H9 (cell line): ENCODE measurements around the gene DHRSX. TPM values are rescaled to one million over a fixed set of nuclear protein-coding genes. Genes with fewer than 3 reads are reported as not detected.

Experiments
- DNase-seq: peaks from one replicate; pipeline ENCODE4 v3.0.0-alpha.2; 2017
- H2AFZ ChIP-seq: one replicate; pipeline ENCODE4 v1.6.1; 2013; ENCODE audit warnings: mild to moderate bottlenecking, low read length, control low read depth, moderate library complexity
- H2AK5ac ChIP-seq: 2 replicates; pipeline ENCODE4 v1.6.1; 2013; ENCODE audit warnings: low read length, control low read depth, mixed read lengths; ENCODE audit not compliant: insufficient read length
- H2BK120ac ChIP-seq: one replicate; pipeline ENCODE4 v1.6.1; 2013; ENCODE audit warnings: low read depth, mild to moderate bottlenecking, low read length, control low read depth, inconsistent platforms; ENCODE audit not compliant: poor library complexity, severe bottlenecking
- H2BK12ac ChIP-seq: 2 replicates; pipeline ENCODE4 v1.6.1; 2013; ENCODE audit warnings: low read length, control low read depth, mixed read lengths, low read depth; ENCODE audit not compliant: insufficient read length
- H2BK15ac ChIP-seq: 2 replicates; pipeline ENCODE4 v1.6.1; 2013; ENCODE audit warnings: low read depth, low read length, control low read depth
- H2BK20ac ChIP-seq: one replicate; pipeline ENCODE4 v1.6.1; 2013; ENCODE audit warnings: low read depth, mild to moderate bottlenecking, low read length, control low read depth, inconsistent platforms; ENCODE audit not compliant: poor library complexity, severe bottlenecking
- H2BK5ac ChIP-seq: 2 replicates; pipeline ENCODE4 v1.6.1; 2013; ENCODE audit warnings: low read length, control low read depth, mixed read lengths; ENCODE audit not compliant: insufficient read length
- H3K14ac ChIP-seq: 2 replicates; pipeline ENCODE4 v1.6.1; 2013; ENCODE audit warnings: low read length, control low read depth; ENCODE audit not compliant: insufficient read depth
- H3K18ac ChIP-seq: 2 replicates; pipeline ENCODE4 v1.6.1; 2013; ENCODE audit warnings: low read depth, mild to moderate bottlenecking, mixed read lengths, low read length, control low read depth; ENCODE audit not compliant: insufficient read length
- H3K23ac ChIP-seq: 2 replicates; pipeline ENCODE4 v1.6.1; 2013; ENCODE audit warnings: low read length, control low read depth, mixed read lengths, low read depth; ENCODE audit not compliant: insufficient read length
- H3K23me2 ChIP-seq: 2 replicates; pipeline ENCODE4 v1.6.1; 2013; ENCODE audit warnings: low read depth, mild to moderate bottlenecking, mixed read lengths, low read length, control low read depth; ENCODE audit not compliant: insufficient read length, poor library complexity, severe bottlenecking
- H3K27ac ChIP-seq: 2 replicates; pipeline ENCODE4 v1.5.1; 2013; ENCODE audit warnings: low read length, control low read depth, mixed read lengths, low read depth; ENCODE audit not compliant: insufficient read length
- H3K27me3 ChIP-seq: 2 replicates; pipeline ENCODE4 v1.6.1; 2013; ENCODE audit warnings: low read length, control low read depth, inconsistent platforms; ENCODE audit not compliant: insufficient read depth
- H3K4ac ChIP-seq: 2 replicates; pipeline ENCODE4 v1.6.1; 2013; ENCODE audit warnings: low read depth, mild to moderate bottlenecking, control low read depth, inconsistent platforms, low read length, moderate library complexity
- H3K4me1 ChIP-seq: 2 replicates; pipeline ENCODE4 v1.6.1; 2013; ENCODE audit warnings: low read length, control low read depth, inconsistent platforms; ENCODE audit not compliant: insufficient read depth
- H3K4me2 ChIP-seq: 2 replicates; pipeline ENCODE4 v1.6.1; 2013; ENCODE audit warnings: low read length, control low read depth, mixed read lengths; ENCODE audit not compliant: insufficient read length, insufficient read depth
- H3K56ac ChIP-seq: 2 replicates; pipeline ENCODE4 v1.6.1; 2013; ENCODE audit warnings: low read depth, mild to moderate bottlenecking, mixed read lengths, low read length, control low read depth; ENCODE audit not compliant: insufficient read length
- H3K79me1 ChIP-seq: 2 replicates; pipeline ENCODE4 v1.6.1; 2013; ENCODE audit warnings: low read depth, mild to moderate bottlenecking, moderate library complexity, low read length, control low read depth, inconsistent platforms; ENCODE audit not compliant: insufficient read depth, poor library complexity, severe bottlenecking
- H3K79me2 ChIP-seq: 2 replicates; pipeline ENCODE4 v1.6.1; 2013; ENCODE audit warnings: low read length, control low read depth, inconsistent platforms; ENCODE audit not compliant: insufficient read depth
- H3K9ac ChIP-seq: 2 replicates; pipeline ENCODE4 v1.6.1; 2013; ENCODE audit warnings: low read length, control low read depth, mixed read lengths; ENCODE audit not compliant: insufficient read length; ENCODE audit errors: extremely low read depth
- H3K9me3 ChIP-seq: one replicate; pipeline ENCODE4 v1.6.1; 2013; ENCODE audit warnings: low read depth, low read length, inconsistent platforms; ENCODE audit not compliant: control insufficient read depth
- H3T11ph ChIP-seq: one replicate; pipeline ENCODE4 v1.6.1; 2013; ENCODE audit warnings: mild to moderate bottlenecking, low read length, control low read depth, inconsistent platforms
- H4K20me1 ChIP-seq: one replicate; pipeline ENCODE4 v1.6.1; 2013; ENCODE audit not compliant: control insufficient read depth, insufficient read length, insufficient read depth
- H4K5ac ChIP-seq: 2 replicates; pipeline ENCODE4 v1.6.1; 2013; ENCODE audit warnings: low read depth, mild to moderate bottlenecking, mixed read lengths, low read length, control low read depth; ENCODE audit not compliant: insufficient read length
- H4K8ac ChIP-seq: replicated peaks from 2 replicates; pipeline ENCODE4 v1.6.1; 2013; ENCODE audit warnings: low read length, control low read depth, mixed read lengths, low read depth; ENCODE audit not compliant: insufficient read length
- H4K91ac ChIP-seq: 2 replicates; pipeline ENCODE4 v1.6.1; 2013; ENCODE audit warnings: low read depth, mild to moderate bottlenecking, moderate library complexity, mixed read lengths, low read length, control low read depth; ENCODE audit not compliant: insufficient read length
- H3K27ac Mint-ChIP-seq, 3 experiments: 2 replicates in 2 of 3; 3 replicates in 1 of 3; pipeline ENCODE4 v1.8.0; 2020 to 2021; ENCODE audit warnings: mixed read lengths in 3 of 3, mild to moderate bottlenecking in 1 of 3, moderate library complexity in 1 of 3
- H3K27me3 Mint-ChIP-seq: 2 replicates; pipeline ENCODE4 v1.8.0; 2021; ENCODE audit warnings: low read depth, mild to moderate bottlenecking, moderate library complexity, mixed read lengths
- H3K36me3 Mint-ChIP-seq, 3 experiments: 2 replicates in 2 of 3; 3 replicates in 1 of 3; pipeline ENCODE4 v1.8.0; 2020 to 2021; ENCODE audit warnings: low read depth in 3 of 3, mixed read lengths in 3 of 3; ENCODE audit not compliant: insufficient read depth in 1 of 3
- H3K4me1 Mint-ChIP-seq, 2 experiments: 2 replicates each; pipeline ENCODE4 v1.8.0; 2020; ENCODE audit warnings: mixed read lengths in 2 of 2
- H3K4me3 Mint-ChIP-seq, 2 experiments: 2 replicates in 1 of 2; 3 replicates in 1 of 2; pipeline ENCODE4 v1.8.0; 2020 to 2021; ENCODE audit warnings: mild to moderate bottlenecking in 2 of 2, mixed read lengths in 2 of 2, moderate library complexity in 1 of 2
- H3K9me3 Mint-ChIP-seq, 2 experiments: 2 replicates in 1 of 2; 3 replicates in 1 of 2; pipeline ENCODE4 v1.8.0; 2020; ENCODE audit warnings: mild to moderate bottlenecking in 2 of 2, mixed read lengths in 2 of 2, moderate library complexity in 1 of 2
- WGBS: extraction: QIAGEN DNeasy Blood & Tissue Kit; methylation state at CpG from one replicate; pipeline ENCODE4 v1.1.7; 2013; ENCODE audit warnings: missing lambda C conversion rate, low lambda C conversion rate, mixed read lengths; ENCODE audit not compliant: insufficient read length; ENCODE audit errors: extremely low coverage; 5-methylcytosine and 5-hydroxymethylcytosine counted together
- total RNA-seq: library from RNA; stranded (reverse); gene quantifications from 2 replicates; pipeline ENCODE4 v1.2.1, GENCODE V29; 2021
- TF ChIP-seq, protein P1 (sequence below): fragments of 200-600 bp; sonication (generic); conservative IDR thresholded peaks from 3 replicates; pipeline ENCODE4 v1.8.0; 2021; ENCODE audit warnings: antibody characterized with exemption, mild to moderate bottlenecking

Gene DHRSX
- total RNA-seq, 1 experiment from 2014 or later, result 44.0 TPM

DNA sequence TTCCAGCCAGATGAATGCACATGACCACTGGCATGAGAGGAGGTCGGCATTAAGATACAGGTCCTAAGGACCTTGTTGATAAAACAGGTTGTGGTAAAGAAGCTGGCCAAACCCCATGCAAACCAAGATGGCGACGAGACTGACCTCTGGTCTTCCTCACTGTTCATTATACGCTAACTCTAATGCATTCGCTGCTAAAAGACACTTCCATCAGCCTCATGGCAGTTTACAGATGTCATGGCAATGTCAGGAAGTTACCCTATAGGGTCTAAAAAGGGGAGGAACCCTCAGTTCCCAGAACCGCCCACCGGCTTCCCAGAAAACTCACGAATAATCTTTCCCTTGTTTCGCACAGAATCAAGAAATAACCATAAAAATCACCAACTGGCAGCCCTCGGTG is 182.4 kb downstream of the DHRSX start:
- Histone ChIP-seq H3K14ac (no peak overlapping the region), H4K20me1 (no peaks in the 10 kb centered on the region), H4K91ac (no peak overlapping the region), H2AK5ac (no peak overlapping the region), H2BK15ac (no peak overlapping the region), H2AFZ (no peak overlapping the region), H3K56ac (no peak overlapping the region), H3K9me3 (no peaks in the 10 kb centered on the region), H4K8ac (no peak overlapping the region), H3K23me2 (no peaks in the 10 kb centered on the region), H3K79me2 (no peaks in the 10 kb centered on the region), H3K27me3 (no peaks in the 10 kb centered on the region), H3K23ac (no peak overlapping the region), H3T11ph (no peak overlapping the region), H3K18ac (no peak overlapping the region), H2BK120ac (no peak overlapping the region), H3K4me1 (no peaks in the 10 kb centered on the region), H3K4me2 (no peak overlapping the region), H2BK20ac (no peak overlapping the region), H3K27ac (no peak overlapping the region), H3K79me1 (no peaks in the 10 kb centered on the region), H3K9ac (no peak overlapping the region), H2BK5ac (no peak overlapping the region), H4K5ac (no peak overlapping the region), H2BK12ac (no peak overlapping the region), H3K4ac (no peak overlapping the region)
- WGBS, result no CpG with 5 or more reads among the region's 10 CpGs
- Mint-ChIP-seq H3K4me3 (no peak overlapping the region), H3K36me3 (peaks cover 0 to 11% (median 5%) of the 10 kb centered on the region in 3 experiments; a peak in 5 of 7 replicates), H3K27ac (no peak overlapping the region; a peak in 1 of 7 replicates), H3K4me1 (peaks cover 0 to 10% of the 10 kb centered on the region in 2 experiments; a peak in 3 of 4 replicates), H3K9me3 (no peaks in the 10 kb centered on the region), H3K27me3 (no peaks in the 10 kb centered on the region)
- TF ChIP-seq, protein P1, sequence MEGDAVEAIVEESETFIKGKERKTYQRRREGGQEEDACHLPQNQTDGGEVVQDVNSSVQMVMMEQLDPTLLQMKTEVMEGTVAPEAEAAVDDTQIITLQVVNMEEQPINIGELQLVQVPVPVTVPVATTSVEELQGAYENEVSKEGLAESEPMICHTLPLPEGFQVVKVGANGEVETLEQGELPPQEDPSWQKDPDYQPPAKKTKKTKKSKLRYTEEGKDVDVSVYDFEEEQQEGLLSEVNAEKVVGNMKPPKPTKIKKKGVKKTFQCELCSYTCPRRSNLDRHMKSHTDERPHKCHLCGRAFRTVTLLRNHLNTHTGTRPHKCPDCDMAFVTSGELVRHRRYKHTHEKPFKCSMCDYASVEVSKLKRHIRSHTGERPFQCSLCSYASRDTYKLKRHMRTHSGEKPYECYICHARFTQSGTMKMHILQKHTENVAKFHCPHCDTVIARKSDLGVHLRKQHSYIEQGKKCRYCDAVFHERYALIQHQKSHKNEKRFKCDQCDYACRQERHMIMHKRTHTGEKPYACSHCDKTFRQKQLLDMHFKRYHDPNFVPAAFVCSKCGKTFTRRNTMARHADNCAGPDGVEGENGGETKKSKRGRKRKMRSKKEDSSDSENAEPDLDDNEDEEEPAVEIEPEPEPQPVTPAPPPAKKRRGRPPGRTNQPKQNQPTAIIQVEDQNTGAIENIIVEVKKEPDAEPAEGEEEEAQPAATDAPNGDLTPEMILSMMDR, result no peak
- no peak for DNase-seq
